Activated CD8-positive, alpha-beta T cell treated with anti-CD3 and anti-CD28 coated beads for 36 hours (primary cell): ENCODE results near the gene SLC44A2. TPM values are rescaled to one million over a fixed set of nuclear protein-coding genes. Genes with fewer than 3 reads are reported as not detected.
A peak's percentile ranks its signal among the peaks of the same experiment; 100 is the strongest.

Source experiments
- ATAC-seq: fragments of 200-7000 bp; cut with Tn5 transposase; one replicate; pipeline ENCODE4 v1.10.0; 2021; ENCODE audit warnings: mild to moderate bottlenecking, moderate library complexity
- CTCF ChIA-PET: fragments of 350-600 bp; sonication (Branson Sonifier 250); formaldehyde crosslinking; loops from one replicate; lab custom pipeline; 2021; ENCODE audit warnings: antibody characterized with exemption; lab: Charles Lee
- POLR2A ChIA-PET: fragments of 350-600 bp; sonication (Branson Sonifier 250); formaldehyde crosslinking; loops from one replicate; lab custom pipeline; 2021; ENCODE audit warnings: antibody characterized with exemption; lab: Charles Lee
- DNase-seq: peaks from one replicate; pipeline ENCODE4 v3.0.0-alpha.2; 2020
- H3K27ac Mint-ChIP-seq: one replicate; pipeline ENCODE4 v1.8.0; 2021; ENCODE audit warnings: mild to moderate bottlenecking, mixed read lengths
- H3K27me3 Mint-ChIP-seq: one replicate; pipeline ENCODE4 v1.8.0; 2021; ENCODE audit warnings: mixed read lengths
- H3K36me3 Mint-ChIP-seq: one replicate; pipeline ENCODE4 v1.8.0; 2021; ENCODE audit warnings: low read depth, mixed read lengths
- H3K4me1 Mint-ChIP-seq: one replicate; pipeline ENCODE4 v1.8.0; 2021; ENCODE audit warnings: low read depth, mixed read lengths
- H3K4me3 Mint-ChIP-seq: one replicate; pipeline ENCODE4 v1.8.0; 2021; ENCODE audit warnings: mild to moderate bottlenecking, moderate library complexity, mixed read lengths
- H3K9me3 Mint-ChIP-seq: one replicate; pipeline ENCODE4 v1.8.0; 2021; ENCODE audit warnings: mixed read lengths
- CTCF ChIP-seq: fragments of 200-600 bp; IDR thresholded peaks from one replicate; pipeline ENCODE4 v1.8.0; 2022; ENCODE audit warnings: antibody characterized with exemption, mild to moderate bottlenecking
- intact Hi-C: fragments of 100-400 bp; cut with micrococcal nuclease; formaldehyde crosslinking; loops from one replicate; pipeline ENCODE4 v1.10.0; 2022
- total RNA-seq, 2 experiments: library from RNA; stranded (reverse); gene quantifications; one replicate each; pipeline ENCODE4 v1.2.3, GENCODE V29; 2021

Gene SLC44A2
- total RNA-seq: 10 to 100 TPM; 66.0 to 71.4 TPM

- POLR2A ChIA-PET: interaction anchor here (0.9 to 2.6 kb wide), 3 partner anchors 14 to 21 kb away, joined by 3 to 8 read pairs (median 3); no protein-coding TSS in a partner anchor
- intact Hi-C loops: no loop called here
- DNase-seq (no peak), ATAC-seq (no peak)
- CTCF ChIA-PET: interaction anchor here (0.7 to 2.4 kb wide), 2 partner anchors 19 to 75 kb away, joined by 3 to 6 read pairs; no protein-coding TSS in a partner anchor
- Mint-ChIP-seq H3K36me3 (peaks cover 21% of the 10 kb centered on the region), H3K27me3 (no peaks in the 10 kb centered on the region), H3K4me1 (peaks cover 34% of the 10 kb centered on the region), H3K4me3 (no peak within 1 kb of the TSS), H3K9me3 (no peaks in the 10 kb centered on the region), H3K27ac (peak within 1 kb of the TSS; percentile 46)
- no peak for TF ChIP-seq CTCF
Measured at GRCh38 chr19:10625003-10625761, at the start of gene SLC44A2. TSS of gene SLC44A2 (plus strand) at chr19:10625553. CDS start at chr19:10625634, 81 bp downstream.

GRCh38 chr19:10577951-10578350, 47.4 kb upstream of the SLC44A2 start:
- Mint-ChIP-seq H3K4me1 (peaks cover 7% of the 10 kb centered on the region), H3K27ac (no peak overlapping the region), H3K4me3 (no peak overlapping the region), H3K36me3 (no peaks in the 10 kb centered on the region), H3K9me3 (no peaks in the 10 kb centered on the region), H3K27me3 (no peaks in the 10 kb centered on the region)
- DNase-seq (no peak), ATAC-seq (no peak)
- TF ChIP-seq CTCF: no peak
- ChIA-PET POLR2A (no interaction called here), CTCF (interaction anchor here (1.1 to 8.5 kb wide), 3 partner anchors 69 to 120 kb away, joined by 3 to 409 read pairs (median 175); partner anchors contain the start of gene QTRT1)
- intact Hi-C loops: no loop called here

DNA sequence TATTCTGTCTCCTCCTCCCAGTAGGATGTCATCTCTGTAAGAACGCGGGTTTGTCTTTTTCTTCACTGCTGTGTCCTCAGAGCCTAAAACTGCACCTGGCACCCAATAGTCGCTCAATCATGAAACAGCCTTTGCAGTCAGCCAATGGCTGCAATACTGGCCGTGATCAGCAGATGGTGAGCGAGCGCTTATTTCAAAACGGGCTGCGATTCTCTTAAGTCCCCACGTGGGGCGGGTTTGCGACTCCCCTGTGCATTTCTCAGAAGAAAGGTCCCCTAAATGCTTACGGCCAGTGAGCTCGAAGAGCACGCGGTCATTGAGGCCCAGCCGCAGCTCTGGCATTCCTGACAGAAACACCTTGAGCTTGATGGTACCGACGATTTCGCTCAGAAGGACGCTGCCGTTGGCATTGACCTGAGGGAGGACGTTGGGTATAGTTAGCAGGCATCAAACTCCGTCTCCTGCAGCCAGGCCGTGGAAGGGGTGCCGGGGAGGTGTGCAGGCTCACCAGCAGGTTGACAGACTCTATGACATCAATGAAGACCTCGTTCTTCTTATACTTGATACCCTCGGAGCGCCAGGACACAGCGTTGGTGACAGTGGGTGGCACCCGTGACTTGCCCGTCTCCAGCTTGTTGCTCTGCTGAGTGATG, 44.2 kb upstream of the SLC44A2 start:
- H3K9me3 Mint-ChIP-seq: no peaks in the 10 kb centered on the region
- ChIA-PET POLR2A (interaction anchor here (0.7 to 3.9 kb wide), 12 partner anchors 9 to 121 kb away, joined by 3 to 24 read pairs (median 4); partner anchors contain the start of genes KRI1 and QTRT1), CTCF (interaction anchor here (0.6 to 8.5 kb wide), 57 partner anchors 8 to 283 kb away, joined by 3 to 409 read pairs (median 6); partner anchors contain the start of genes CDKN2D, DNM2, KRI1 and QTRT1)
- H3K27me3 Mint-ChIP-seq: no peaks in the 10 kb centered on the region
- TF ChIP-seq CTCF: peak; percentile 100
- no peaks in the 10 kb centered on the region for H3K36me3 Mint-ChIP-seq
- peaks cover 7% of the 10 kb centered on the region for H3K4me1 Mint-ChIP-seq
- peak; percentile 98 for DNase-seq
- ATAC-seq: peak; percentile 100
- no peak overlapping the region for H3K27ac Mint-ChIP-seq
- H3K4me3 Mint-ChIP-seq: no peak overlapping the region
- intact Hi-C loops: loop anchor here (1.0 to 2.0 kb wide), 2 partner anchors 63 to 118 kb away; no protein-coding TSS in a partner anchor

DNA sequence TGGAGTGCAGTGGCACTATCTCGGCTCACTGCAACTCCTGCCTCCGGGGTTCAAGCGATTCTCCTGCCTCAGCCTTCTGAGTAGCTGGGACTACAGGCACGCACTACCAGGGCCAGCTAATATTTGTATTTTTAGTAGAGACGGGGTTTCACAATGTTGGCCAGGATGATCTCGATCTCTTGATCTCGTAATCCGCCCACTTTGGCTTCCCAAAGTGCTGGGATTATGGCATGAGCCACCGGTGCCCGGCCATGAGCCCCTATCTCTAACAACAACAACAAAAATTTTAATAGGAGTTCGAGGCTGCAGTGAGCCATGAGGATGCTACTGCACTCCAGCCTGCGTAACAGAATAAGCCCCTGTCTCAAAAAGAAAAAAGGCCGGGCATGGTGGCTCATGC, 43.3 kb upstream of the SLC44A2 start:
- POLR2A ChIA-PET: interaction anchor here (0.9 to 3.9 kb wide), 10 partner anchors 8 to 120 kb away, joined by 3 to 24 read pairs (median 6); partner anchors contain the start of gene QTRT1
- Mint-ChIP-seq H3K4me1 (peaks cover 7% of the 10 kb centered on the region), H3K36me3 (no peaks in the 10 kb centered on the region), H3K27me3 (no peaks in the 10 kb centered on the region), H3K9me3 (no peaks in the 10 kb centered on the region), H3K27ac (no peak overlapping the region), H3K4me3 (no peak overlapping the region)
- TF ChIP-seq CTCF: no peak
- DNase-seq: no peak
- CTCF ChIA-PET: interaction anchor here (0.6 to 8.5 kb wide), 36 partner anchors 8 to 282 kb away, joined by 3 to 409 read pairs (median 9); partner anchors contain the start of genes CDKN2D, KRI1 and QTRT1
- intact Hi-C loops: no loop called here
- ATAC-seq: no peak
